ENCODE measurements around the gene MRPL54.

MRPL54 gene

GRCh38 chr19:3736106-3736724, 26.3 kb upstream of the MRPL54 start:
- Mint-ChIP-seq H3K27me3 (ENCODE audit: low read depth) (peaks cover 26% of the 10 kb centered on the region), H3K9me3 (no peaks in the 10 kb centered on the region), H3K4me1 (no peaks in the 10 kb centered on the region), H3K27ac (no peak overlapping the region), H3K4me3 (no peak overlapping the region), H3K36me3 (ENCODE audit: low read depth) (no peaks in the 10 kb centered on the region)
- TF ChIP-seq CTCF (IDR thresholded peaks at IDR 0.05; ENCODE audit: unreplicated experiment in 3 of 3), result no peak

- no peak overlapping the region for H3K27ac Mint-ChIP-seq
- H3K27me3 Mint-ChIP-seq (ENCODE audit: low read depth), result peaks cover 29% of the 10 kb centered on the region
- TF ChIP-seq CTCF (IDR thresholded peaks at IDR 0.05; ENCODE audit: unreplicated experiment in 3 of 3), result no peak
- no peaks in the 10 kb centered on the region for H3K4me1 Mint-ChIP-seq
- no peak overlapping the region for H3K4me3 Mint-ChIP-seq
- no peaks in the 10 kb centered on the region for H3K9me3 Mint-ChIP-seq
- no peaks in the 10 kb centered on the region for H3K36me3 Mint-ChIP-seq (ENCODE audit: low read depth)
Observed at GRCh38 chr19:3737487-3738205, 24.8 kb upstream of the MRPL54 start.

- H3K9me3 Mint-ChIP-seq, result no peaks in the 10 kb centered on the region
- no peaks in the 10 kb centered on the region for H3K36me3 Mint-ChIP-seq (ENCODE audit: low read depth)
- peaks cover 23% of the 10 kb centered on the region for H3K27me3 Mint-ChIP-seq (ENCODE audit: low read depth)
- no peak overlapping the region for H3K27ac Mint-ChIP-seq
- H3K4me1 Mint-ChIP-seq, result no peaks in the 10 kb centered on the region
- no peak for TF ChIP-seq CTCF (IDR thresholded peaks at IDR 0.05; ENCODE audit: unreplicated experiment in 3 of 3)
- H3K4me3 Mint-ChIP-seq, result no peak overlapping the region
Observed at GRCh38 chr19:3738477-3739220, 23.8 kb upstream of the MRPL54 start.

GRCh38 chr19:3740431-3740830, 22.1 kb upstream of the MRPL54 start:
- Mint-ChIP-seq H3K36me3 (ENCODE audit: low read depth) (no peaks in the 10 kb centered on the region), H3K27me3 (ENCODE audit: low read depth) (peaks cover 16% of the 10 kb centered on the region)
- no peak for TF ChIP-seq CTCF (IDR thresholded peaks at IDR 0.05; ENCODE audit: unreplicated experiment in 3 of 3)

GRCh38 chr19:3743486-3743885, 19.0 kb upstream of the MRPL54 start:
- H3K27ac Mint-ChIP-seq, result no peak overlapping the region
- H3K4me1 Mint-ChIP-seq, result no peaks in the 10 kb centered on the region
- no peak overlapping the region for H3K4me3 Mint-ChIP-seq
- TF ChIP-seq CTCF (IDR thresholded peaks at IDR 0.05; ENCODE audit: unreplicated experiment in 3 of 3), result no peak
- no peaks in the 10 kb centered on the region for H3K36me3 Mint-ChIP-seq (ENCODE audit: low read depth)
- peaks cover 13% of the 10 kb centered on the region for H3K27me3 Mint-ChIP-seq (ENCODE audit: low read depth)
- H3K9me3 Mint-ChIP-seq, result no peaks in the 10 kb centered on the region

More at GRCh38 chr19:3740431-3740830, 22.1 kb upstream of the MRPL54 start:
- Mint-ChIP-seq H3K4me3 (no peak overlapping the region), H3K4me1 (no peaks in the 10 kb centered on the region), H3K9me3 (no peaks in the 10 kb centered on the region), H3K27ac (no peak overlapping the region)

Measured in nephron (organoid).